ENCODE measurements around the gene LRRC8A.
"Not testable (repeated sequence)": the region's sequence is repeated elsewhere in the genome, so short reads cannot be mapped to it uniquely, and the experiment has no call there.

LRRC8A gene

GRCh38 chr9:128847803-128848202, 34.1 kb upstream of the LRRC8A start:
- Histone ChIP-seq H3K36me3 (ENCODE audit: insufficient read depth, low read length) (no peaks in the 10 kb centered on the region), H3K9ac (ENCODE audit: low read depth, low read length) (no peak overlapping the region), H3K4me3 (ENCODE audit: low read length) (no peak overlapping the region), H3K27me3 (ENCODE audit: control insufficient read depth, insufficient read depth, low read length) (no peaks in the 10 kb centered on the region), H3K4me1 (ENCODE audit: control insufficient read depth, insufficient read depth, low read length) (peaks cover 7% of the 10 kb centered on the region), H3K4me2 (ENCODE audit: low read length) (no peak overlapping the region), H3K9me3 (replicated peaks; ENCODE audit: low read length) (peaks cover 2% of the 10 kb centered on the region)

GRCh38 chr9:128851024-128851423, 30.9 kb upstream of the LRRC8A start:
- not testable (repeated sequence) for H3K36me3 ChIP-seq (ENCODE audit: insufficient read depth, low read length); H3K27me3 ChIP-seq (ENCODE audit: control insufficient read depth, insufficient read depth, low read length); H3K9me3 ChIP-seq (replicated peaks; ENCODE audit: low read length); H3K9ac ChIP-seq (ENCODE audit: low read depth, low read length); H3K4me1 ChIP-seq (ENCODE audit: control insufficient read depth, insufficient read depth, low read length); H3K4me2 ChIP-seq (ENCODE audit: low read length); H3K4me3 ChIP-seq (ENCODE audit: low read length)

- H3K9ac ChIP-seq (ENCODE audit: low read depth, low read length); H3K4me3 ChIP-seq (ENCODE audit: low read length); H3K4me2 ChIP-seq (ENCODE audit: low read length); H3K36me3 ChIP-seq (ENCODE audit: insufficient read depth, low read length); H3K9me3 ChIP-seq (replicated peaks; ENCODE audit: low read length); H3K27me3 ChIP-seq (ENCODE audit: control insufficient read depth, insufficient read depth, low read length); H3K4me1 ChIP-seq (ENCODE audit: control insufficient read depth, insufficient read depth, low read length): not testable (repeated sequence)
Observed at GRCh38 chr9:128851779-128852600, 29.9 kb upstream of the LRRC8A start.

GRCh38 chr9:128852646-128853045, 29.3 kb upstream of the LRRC8A start:
- H3K36me3 ChIP-seq (ENCODE audit: insufficient read depth, low read length); H3K4me2 ChIP-seq (ENCODE audit: low read length); H3K4me1 ChIP-seq (ENCODE audit: control insufficient read depth, insufficient read depth, low read length); H3K9me3 ChIP-seq (replicated peaks; ENCODE audit: low read length); H3K4me3 ChIP-seq (ENCODE audit: low read length); H3K9ac ChIP-seq (ENCODE audit: low read depth, low read length); H3K27me3 ChIP-seq (ENCODE audit: control insufficient read depth, insufficient read depth, low read length): not testable (repeated sequence)

GRCh38 chr9:128854454-128854853, 27.5 kb upstream of the LRRC8A start:
- H3K4me2 ChIP-seq (ENCODE audit: low read length); H3K27me3 ChIP-seq (ENCODE audit: control insufficient read depth, insufficient read depth, low read length); H3K9ac ChIP-seq (ENCODE audit: low read depth, low read length); H3K36me3 ChIP-seq (ENCODE audit: insufficient read depth, low read length); H3K4me3 ChIP-seq (ENCODE audit: low read length); H3K9me3 ChIP-seq (replicated peaks; ENCODE audit: low read length); H3K4me1 ChIP-seq (ENCODE audit: control insufficient read depth, insufficient read depth, low read length): not testable (repeated sequence)

- H3K4me3 ChIP-seq (ENCODE audit: low read length); H3K27me3 ChIP-seq (ENCODE audit: control insufficient read depth, insufficient read depth, low read length); H3K4me2 ChIP-seq (ENCODE audit: low read length); H3K9me3 ChIP-seq (replicated peaks; ENCODE audit: low read length); H3K36me3 ChIP-seq (ENCODE audit: insufficient read depth, low read length); H3K9ac ChIP-seq (ENCODE audit: low read depth, low read length); H3K4me1 ChIP-seq (ENCODE audit: control insufficient read depth, insufficient read depth, low read length): not testable (repeated sequence)
Observed at GRCh38 chr9:128858476-128858875, 23.5 kb upstream of the LRRC8A start.

- Histone ChIP-seq H3K27me3 (ENCODE audit: control insufficient read depth, insufficient read depth, low read length) (no peaks in the 10 kb centered on the region), H3K9ac (ENCODE audit: low read depth, low read length) (no peak overlapping the region), H3K4me2 (ENCODE audit: low read length) (no peak overlapping the region), H3K36me3 (ENCODE audit: insufficient read depth, low read length) (no peaks in the 10 kb centered on the region), H3K4me3 (ENCODE audit: low read length) (no peak overlapping the region), H3K9me3 (replicated peaks; ENCODE audit: low read length) (no peaks in the 10 kb centered on the region), H3K4me1 (ENCODE audit: control insufficient read depth, insufficient read depth, low read length) (no peaks in the 10 kb centered on the region)
Observed at GRCh38 chr9:128860937-128861336, 21.0 kb upstream of the LRRC8A start.

- H3K9me3 ChIP-seq (replicated peaks; ENCODE audit: low read length), result no peaks in the 10 kb centered on the region
- H3K9ac ChIP-seq (ENCODE audit: low read depth, low read length), result no peak overlapping the region
- no peak overlapping the region for H3K4me2 ChIP-seq (ENCODE audit: low read length)
- no peaks in the 10 kb centered on the region for H3K27me3 ChIP-seq (ENCODE audit: control insufficient read depth, insufficient read depth, low read length)
- H3K4me3 ChIP-seq (ENCODE audit: low read length), result no peak overlapping the region
- H3K4me1 ChIP-seq (ENCODE audit: control insufficient read depth, insufficient read depth, low read length), result no peaks in the 10 kb centered on the region
- H3K36me3 ChIP-seq (ENCODE audit: insufficient read depth, low read length), result no peaks in the 10 kb centered on the region
Observed at GRCh38 chr9:128861501-128861900, 20.4 kb upstream of the LRRC8A start.

- no peaks in the 10 kb centered on the region for H3K27me3 ChIP-seq (ENCODE audit: control insufficient read depth, insufficient read depth, low read length)
- no peak overlapping the region for H3K4me2 ChIP-seq (ENCODE audit: low read length)
- H3K9me3 ChIP-seq (replicated peaks; ENCODE audit: low read length), result no peaks in the 10 kb centered on the region
- H3K4me1 ChIP-seq (ENCODE audit: control insufficient read depth, insufficient read depth, low read length), result no peaks in the 10 kb centered on the region
- H3K9ac ChIP-seq (ENCODE audit: low read depth, low read length), result no peak overlapping the region
- H3K4me3 ChIP-seq (ENCODE audit: low read length), result no peak overlapping the region
- no peaks in the 10 kb centered on the region for H3K36me3 ChIP-seq (ENCODE audit: insufficient read depth, low read length)
Observed at GRCh38 chr9:128862401-128862851, 19.5 kb upstream of the LRRC8A start.

GRCh38 chr9:128863647-128864046, 18.3 kb upstream of the LRRC8A start:
- H3K27me3 ChIP-seq (ENCODE audit: control insufficient read depth, insufficient read depth, low read length), result no peaks in the 10 kb centered on the region
- no peak overlapping the region for H3K4me2 ChIP-seq (ENCODE audit: low read length)
- no peak overlapping the region for H3K4me3 ChIP-seq (ENCODE audit: low read length)
- no peaks in the 10 kb centered on the region for H3K4me1 ChIP-seq (ENCODE audit: control insufficient read depth, insufficient read depth, low read length)
- H3K9ac ChIP-seq (ENCODE audit: low read depth, low read length), result no peak overlapping the region
- no peaks in the 10 kb centered on the region for H3K36me3 ChIP-seq (ENCODE audit: insufficient read depth, low read length)
- no peaks in the 10 kb centered on the region for H3K9me3 ChIP-seq (replicated peaks; ENCODE audit: low read length)

GRCh38 chr9:128870128-128870940, 11.6 kb upstream of the LRRC8A start:
- Histone ChIP-seq H3K9ac (ENCODE audit: low read depth, low read length) (no peak overlapping the region), H3K4me1 (ENCODE audit: control insufficient read depth, insufficient read depth, low read length) (peaks cover 5% of the 10 kb centered on the region), H3K4me2 (ENCODE audit: low read length) (no peak overlapping the region), H3K36me3 (ENCODE audit: insufficient read depth, low read length) (no peaks in the 10 kb centered on the region), H3K9me3 (replicated peaks; ENCODE audit: low read length) (no peaks in the 10 kb centered on the region), H3K27me3 (ENCODE audit: control insufficient read depth, insufficient read depth, low read length) (no peaks in the 10 kb centered on the region), H3K4me3 (ENCODE audit: low read length) (no peak overlapping the region)

GRCh38 chr9:128870941-128871265, 11.0 kb upstream of the LRRC8A start:
- H3K4me1 ChIP-seq (ENCODE audit: control insufficient read depth, insufficient read depth, low read length); H3K27me3 ChIP-seq (ENCODE audit: control insufficient read depth, insufficient read depth, low read length); H3K9ac ChIP-seq (ENCODE audit: low read depth, low read length); H3K9me3 ChIP-seq (replicated peaks; ENCODE audit: low read length); H3K36me3 ChIP-seq (ENCODE audit: insufficient read depth, low read length); H3K4me3 ChIP-seq (ENCODE audit: low read length); H3K4me2 ChIP-seq (ENCODE audit: low read length): not testable (repeated sequence)

Data from skeletal muscle satellite cell (primary cell).